ENCODE results near the gene KLF18. TPM values are rescaled to one million over a fixed set of nuclear protein-coding genes. Genes with fewer than 3 reads are reported as not detected.

Gene KLF18
- total and polyA plus RNA-seq, 4 experiments from 2014 or later: not detected

GRCh38 chr1:44090429-44091252 is 50.8 kb downstream of the KLF18 start:
- Histone ChIP-seq H3K4me3 (ENCODE audit: low read length in 2 of 2) (no peak overlapping the region), H3K36me3 (ENCODE audit: insufficient read depth, low read length) (no peaks in the 10 kb centered on the region), H3K27me3 (ENCODE audit: insufficient read depth, low read length) (no peaks in the 10 kb centered on the region), H3K4me1 (ENCODE audit: insufficient read depth, low read length) (no peaks in the 10 kb centered on the region), H3K27ac (ENCODE audit: low read depth, low read length) (no peak overlapping the region), H3K9me3 (ENCODE audit: control insufficient read depth in 1 of 2, low read length in 2 of 2) (no peaks in the 10 kb centered on the region)
- Mint-ChIP-seq H3K4me1 (peaks cover 0 to 2% (median 0%) of the 10 kb centered on the region in 4 donors), H3K36me3 (no peaks in the 10 kb centered on the region), H3K27me3 (peaks cover 17 to 18% of the 10 kb centered on the region in 2 donors), H3K9me3 (no peaks in the 10 kb centered on the region), H3K4me3 (no peak overlapping the region), H3K27ac (no peak overlapping the region)
- intact Hi-C loops (cut with micrococcal nuclease): loop anchor here (5.0 kb wide), 1 partner anchor 562 kb away; no protein-coding TSS in a partner anchor
- ChIA-PET POLR2A (ENCODE audit: partially characterized antibody) (no interaction called here), CTCF (ENCODE audit: partially characterized antibody) (no interaction called here)
- DNase-seq: no peak

GRCh38 chr1:44089371-44090048 is 51.9 kb downstream of the KLF18 start:
- Histone ChIP-seq H3K4me1 (ENCODE audit: insufficient read depth, low read length) (no peaks in the 10 kb centered on the region), H3K27ac (ENCODE audit: low read depth, low read length) (no peak overlapping the region), H3K36me3 (ENCODE audit: insufficient read depth, low read length) (no peaks in the 10 kb centered on the region), H3K9me3 (ENCODE audit: control insufficient read depth in 1 of 2, low read length in 2 of 2) (no peaks in the 10 kb centered on the region), H3K27me3 (ENCODE audit: insufficient read depth, low read length) (no peaks in the 10 kb centered on the region), H3K4me3 (ENCODE audit: low read length in 2 of 2) (no peak overlapping the region)
- H3K27me3 Mint-ChIP-seq: peaks cover 20 to 22% of the 10 kb centered on the region in 2 donors
- H3K27ac Mint-ChIP-seq: no peak overlapping the region
- H3K9me3 Mint-ChIP-seq: no peaks in the 10 kb centered on the region
- peaks cover 0 to 3% of the 10 kb centered on the region in 2 donors for H3K36me3 Mint-ChIP-seq
- ChIA-PET CTCF (ENCODE audit: partially characterized antibody) (no interaction called here), POLR2A (ENCODE audit: partially characterized antibody) (no interaction called here)
- no peak overlapping the region for H3K4me3 Mint-ChIP-seq
- intact Hi-C loops (cut with micrococcal nuclease): loop anchor here (5.0 kb wide), 1 partner anchor 563 kb away; no protein-coding TSS in a partner anchor
- DNase-seq: no peak
- H3K4me1 Mint-ChIP-seq: peaks cover 0 to 2% (median 0%) of the 10 kb centered on the region in 4 donors

Other genes with a start within 250 kb of the KLF18 start
- under 1 TPM in 1 of 2 experiments, not detected in 1; 0.41 TPM for gene ARTN, start 207.8 kb downstream of the KLF18 start, total RNA-seq
- gene ARTN, start 207.8 kb downstream of the KLF18 start, polyA plus RNA-seq: not detected
- gene IPO13, start 194.7 kb downstream of the KLF18 start, total RNA-seq: 10 to 100 TPM; 18.5 to 20.0 TPM
- gene IPO13, start 194.7 kb downstream of the KLF18 start, polyA plus RNA-seq: 10 to 100 TPM in 1 of 2 donors, 1 to 10 TPM in 1; 7.5 to 16.8 TPM
- gene DPH2, start 171.6 kb downstream of the KLF18 start, total RNA-seq: 10 to 100 TPM; 25.5 to 28.5 TPM
- 10 to 100 TPM; 29.1 to 33.1 TPM for gene DPH2, start 171.6 kb downstream of the KLF18 start, polyA plus RNA-seq
- 10 to 100 TPM; 59.8 to 73.9 TPM for gene ATP6V0B, start 166.7 kb downstream of the KLF18 start, total RNA-seq
- gene ATP6V0B, start 166.7 kb downstream of the KLF18 start, polyA plus RNA-seq: 100 to 1,000 TPM; 186 to 310 TPM
- 1 to 10 TPM in 1 of 2 experiments, under 1 TPM in 1; 0.58 to 2.1 TPM for gene B4GALT2, start 162.4 kb downstream of the KLF18 start, total RNA-seq
- gene B4GALT2, start 162.4 kb downstream of the KLF18 start, polyA plus RNA-seq: 1 to 10 TPM in 1 of 2 donors, under 1 TPM in 1; 0.26 to 1.5 TPM
- 1 to 10 TPM; 1.5 to 1.9 TPM for gene CCDC24, start 150.0 kb downstream of the KLF18 start, total RNA-seq
- 1 to 10 TPM; 1.1 to 1.4 TPM for gene CCDC24, start 150.0 kb downstream of the KLF18 start, polyA plus RNA-seq
- under 1 TPM; 0.75 to 0.84 TPM for gene SLC6A9, start 110.2 kb downstream of the KLF18 start, total RNA-seq
- gene SLC6A9, start 110.2 kb downstream of the KLF18 start, polyA plus RNA-seq: not detected
- gene KLF17, start 22.8 kb downstream of the KLF18 start, total RNA-seq: not detected
- gene KLF17, start 22.8 kb downstream of the KLF18 start, polyA plus RNA-seq: not detected
- 10 to 100 TPM; 81.7 to 82.6 TPM for gene DMAP1, start 71.8 kb upstream of the KLF18 start, total RNA-seq
- gene DMAP1, start 71.8 kb upstream of the KLF18 start, polyA plus RNA-seq: 10 to 100 TPM; 33.1 to 42.9 TPM
- gene ERI3, start 213.6 kb upstream of the KLF18 start, total RNA-seq: 10 to 100 TPM; 26.4 to 29.6 TPM
- gene ERI3, start 213.6 kb upstream of the KLF18 start, polyA plus RNA-seq: 10 to 100 TPM; 33.7 to 59.4 TPM

All from CD4-positive, alpha-beta memory T cell (primary cell).